ENCODE results near the gene DOCK7. TPM values are rescaled to one million over a fixed set of nuclear protein-coding genes. Genes with fewer than 3 reads are reported as not detected.

The DOCK7 gene
- total and polyA plus RNA-seq, 4 donors = 5.6 to 35.1 (median 21.7) TPM

- no peak for TF ChIP-seq ZBTB33 (IDR thresholded peaks at IDR 0.05)
- TF ChIP-seq FOXA1 (IDR thresholded peaks at IDR 0.05) = no peak
These were observed 171.6 kb downstream of the DOCK7 start (continued) for GRCh38 chr1:62516600-62516999.

- DNase-seq (ENCODE audit: low spot score) = no peak
- Histone ChIP-seq H3K9me3 (ENCODE audit: control insufficient read depth in 4 of 4, low read length in 3 of 4) (no peaks in the 10 kb centered on the region), H3K4me3 (ENCODE audit: low read depth in 1 of 3, low read length in 3 of 3) (no peak overlapping the region), H3K9ac (ENCODE audit: low read depth in 1 of 2, low read length in 2 of 2) (peak overlapping the region in 1 of 2 donors; percentile 3), H3K27ac (ENCODE audit: low read depth in 1 of 2, low read length in 2 of 2) (no peak overlapping the region), H3K36me3 (ENCODE audit: control insufficient read depth in 4 of 4, insufficient read depth in 3 of 4, low read depth in 1 of 4, low read length in 3 of 4) (peaks cover 0 to 3% (median under 1%) of the 10 kb centered on the region in 4 donors), H3K27me3 (ENCODE audit: control insufficient read depth in 4 of 4, insufficient read depth in 4 of 4, low read length in 3 of 4) (no peaks in the 10 kb centered on the region), H3K4me1 (ENCODE audit: control insufficient read depth in 4 of 4, insufficient read depth in 4 of 4, low read length in 3 of 4) (peaks cover 0 to 12% (median 4%) of the 10 kb centered on the region in 4 donors)
- 53% methylated on average over 3 of the region's 3 CpGs for WGBS
- TF ChIP-seq HNF4G (IDR thresholded peaks at IDR 0.05) (no peak), YY1 (IDR thresholded peaks at IDR 0.05) (peak; percentile 17)
These were observed 173.3 kb downstream of the DOCK7 start for GRCh38 chr1:62514746-62515423.

DNA sequence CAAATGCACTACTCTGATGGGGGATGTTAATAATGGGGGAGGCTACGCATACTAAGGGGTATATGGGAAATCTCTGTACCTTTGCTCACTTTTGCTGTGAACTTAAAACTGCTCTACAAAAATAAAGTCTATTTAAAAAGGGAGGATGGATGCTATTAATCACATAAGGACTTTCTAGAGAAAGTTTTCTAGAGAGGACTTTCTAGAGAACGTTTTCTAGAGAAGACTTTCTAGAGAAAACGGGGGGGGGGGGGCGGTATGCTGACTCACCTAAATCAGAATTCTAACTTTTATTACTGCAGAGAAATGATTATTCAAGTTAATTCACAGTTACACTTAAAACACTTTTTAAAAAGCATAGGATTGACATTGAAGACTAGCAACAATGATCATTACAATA is 175.2 kb downstream of the DOCK7 start:
- Histone ChIP-seq H3K36me3 (ENCODE audit: control insufficient read depth in 4 of 4, insufficient read depth in 3 of 4, low read depth in 1 of 4, low read length in 3 of 4) (peaks cover 0 to 3% (median 0%) of the 10 kb centered on the region in 4 donors), H3K9ac (ENCODE audit: low read depth in 1 of 2, low read length in 2 of 2) (no peak overlapping the region), H3K27ac (ENCODE audit: low read depth in 1 of 2, low read length in 2 of 2) (no peak overlapping the region), H3K4me3 (ENCODE audit: low read depth in 1 of 3, low read length in 3 of 3) (no peak overlapping the region), H3K9me3 (ENCODE audit: control insufficient read depth in 4 of 4, low read length in 3 of 4) (no peaks in the 10 kb centered on the region), H3K27me3 (ENCODE audit: control insufficient read depth in 4 of 4, insufficient read depth in 4 of 4, low read length in 3 of 4) (no peaks in the 10 kb centered on the region), H3K4me1 (ENCODE audit: control insufficient read depth in 4 of 4, insufficient read depth in 4 of 4, low read length in 3 of 4) (peaks cover 0 to 12% (median 4%) of the 10 kb centered on the region in 4 donors)
- DNase-seq (ENCODE audit: low spot score) = no peak
- TF ChIP-seq NR2F2 (IDR thresholded peaks at IDR 0.05) (no peak), ZBTB33 (IDR thresholded peaks at IDR 0.05) (no peak), JUND (IDR thresholded peaks at IDR 0.05) (no peak), EGR1 (IDR thresholded peaks at IDR 0.05; ENCODE audit: low read depth in 2 of 2) (no peak), ATF3 (IDR thresholded peaks at IDR 0.05) (no peak), RAD21 (IDR thresholded peaks at IDR 0.05) (no peak), TAF1 (conservative IDR thresholded peaks at IDR 0.05) (no peak), YY1 (IDR thresholded peaks at IDR 0.05) (no peak), HNF4A (conservative IDR thresholded peaks at IDR 0.05) (no peak), CTCF (IDR thresholded peaks at IDR 0.05; ENCODE audit: low read depth, low read length, missing input control) (no peak), RXRA (IDR thresholded peaks at IDR 0.05) (no peak), GABPA (IDR thresholded peaks at IDR 0.05 in 1 of 2, conservative IDR thresholded peaks at IDR 0.05 in 1 of 2) (no peak), HNF4G (IDR thresholded peaks at IDR 0.05) (no peak), FOXA1 (IDR thresholded peaks at IDR 0.05) (no peak), SP1 (IDR thresholded peaks at IDR 0.05) (no peak)
- TF ChIP-seq, protein P1, sequence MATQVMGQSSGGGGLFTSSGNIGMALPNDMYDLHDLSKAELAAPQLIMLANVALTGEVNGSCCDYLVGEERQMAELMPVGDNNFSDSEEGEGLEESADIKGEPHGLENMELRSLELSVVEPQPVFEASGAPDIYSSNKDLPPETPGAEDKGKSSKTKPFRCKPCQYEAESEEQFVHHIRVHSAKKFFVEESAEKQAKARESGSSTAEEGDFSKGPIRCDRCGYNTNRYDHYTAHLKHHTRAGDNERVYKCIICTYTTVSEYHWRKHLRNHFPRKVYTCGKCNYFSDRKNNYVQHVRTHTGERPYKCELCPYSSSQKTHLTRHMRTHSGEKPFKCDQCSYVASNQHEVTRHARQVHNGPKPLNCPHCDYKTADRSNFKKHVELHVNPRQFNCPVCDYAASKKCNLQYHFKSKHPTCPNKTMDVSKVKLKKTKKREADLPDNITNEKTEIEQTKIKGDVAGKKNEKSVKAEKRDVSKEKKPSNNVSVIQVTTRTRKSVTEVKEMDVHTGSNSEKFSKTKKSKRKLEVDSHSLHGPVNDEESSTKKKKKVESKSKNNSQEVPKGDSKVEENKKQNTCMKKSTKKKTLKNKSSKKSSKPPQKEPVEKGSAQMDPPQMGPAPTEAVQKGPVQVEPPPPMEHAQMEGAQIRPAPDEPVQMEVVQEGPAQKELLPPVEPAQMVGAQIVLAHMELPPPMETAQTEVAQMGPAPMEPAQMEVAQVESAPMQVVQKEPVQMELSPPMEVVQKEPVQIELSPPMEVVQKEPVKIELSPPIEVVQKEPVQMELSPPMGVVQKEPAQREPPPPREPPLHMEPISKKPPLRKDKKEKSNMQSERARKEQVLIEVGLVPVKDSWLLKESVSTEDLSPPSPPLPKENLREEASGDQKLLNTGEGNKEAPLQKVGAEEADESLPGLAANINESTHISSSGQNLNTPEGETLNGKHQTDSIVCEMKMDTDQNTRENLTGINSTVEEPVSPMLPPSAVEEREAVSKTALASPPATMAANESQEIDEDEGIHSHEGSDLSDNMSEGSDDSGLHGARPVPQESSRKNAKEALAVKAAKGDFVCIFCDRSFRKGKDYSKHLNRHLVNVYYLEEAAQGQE (IDR thresholded peaks at IDR 0.05) = no peak
- TF ChIP-seq, protein P2, sequence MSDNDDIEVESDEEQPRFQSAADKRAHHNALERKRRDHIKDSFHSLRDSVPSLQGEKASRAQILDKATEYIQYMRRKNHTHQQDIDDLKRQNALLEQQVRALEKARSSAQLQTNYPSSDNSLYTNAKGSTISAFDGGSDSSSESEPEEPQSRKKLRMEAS (IDR thresholded peaks at IDR 0.05) = no peak
- WGBS = 87% methylated on average over 4 of the region's 4 CpGs

Data from liver (tissue), 9 donors.